A549 (cell line): ENCODE data around the gene TMEM222.
"Not testable (repeated sequence)": the region's sequence is repeated elsewhere in the genome, so short reads cannot be mapped to it uniquely, and the experiment has no call there.

Experiments
- PHF8 ChIP-seq: fragments of 200-600 bp; sonication (generic); IDR thresholded peaks from 2 replicates; pipeline ENCODE4 v1.6.1; 2016; ENCODE audit warnings: low read depth, mild to moderate bottlenecking, antibody characterized with exemption, moderate library complexity, borderline replicate concordance
- TF ChIP-seq, protein P1 (sequence below): IDR thresholded peaks from 2 replicates; pipeline ENCODE4 v1.6.1; 2012

DNA sequence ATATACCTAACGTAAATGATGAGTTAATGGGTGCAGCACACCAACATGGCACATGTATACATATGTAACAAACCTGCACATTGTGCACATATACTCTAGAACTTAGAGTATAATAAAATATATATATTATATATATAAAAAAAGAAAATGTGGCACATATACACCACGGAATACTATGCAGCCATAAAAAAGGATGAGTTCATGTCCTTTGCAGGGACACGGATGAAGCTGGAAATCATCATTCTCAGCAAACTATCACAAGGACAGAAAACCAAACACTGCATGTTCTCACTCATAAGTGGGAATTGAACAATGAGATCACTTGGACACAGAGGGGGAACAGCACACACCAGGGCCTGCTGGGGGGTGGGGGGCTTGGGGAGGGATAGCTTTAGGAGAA lies 62.8 kb downstream of the TMEM222 start:
- not testable (repeated sequence) for TF ChIP-seq PHF8
- TF ChIP-seq, protein P1, sequence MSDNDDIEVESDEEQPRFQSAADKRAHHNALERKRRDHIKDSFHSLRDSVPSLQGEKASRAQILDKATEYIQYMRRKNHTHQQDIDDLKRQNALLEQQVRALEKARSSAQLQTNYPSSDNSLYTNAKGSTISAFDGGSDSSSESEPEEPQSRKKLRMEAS, result not testable (repeated sequence)
